A673 (cell line): ENCODE data around the gene SEM1. TPM values are rescaled to one million over a fixed set of nuclear protein-coding genes. Genes with fewer than 3 reads are reported as not detected.
"Not testable (repeated sequence)": the region's sequence is repeated elsewhere in the genome, so short reads cannot be mapped to it uniquely, and the experiment has no call there.

Source experiments
- BruUV-seq: library from RNA; stranded (reverse); fragments of 400-500 nt; replicated peaks from 2 replicates; lab custom pipeline; 2021; lab: Mats Ljungman, UMichigan
- CTCF ChIA-PET: fragments of 300-600 bp; sonication (Branson Sonifier 250); formaldehyde crosslinking; loops from one replicate; lab custom pipeline; 2022; ENCODE audit warnings: antibody characterized with exemption; lab: Charles Lee
- POLR2A ChIA-PET: fragments of 300-600 bp; sonication (Branson Sonifier 250); formaldehyde crosslinking; loops from one replicate; lab custom pipeline; 2022; ENCODE audit warnings: antibody characterized with exemption; ENCODE audit not compliant: low non-redundant PET; lab: Charles Lee
- DNase-seq: peaks from one replicate; pipeline ENCODE4 v3.0.0-alpha.2; 2015; ENCODE audit warnings: low spot score
- H3K27ac ChIP-seq: fragments of 200-600 bp; sonication (generic); 2 replicates; pipeline ENCODE4 v1.5.1; 2016; ENCODE audit warnings: mixed run types, low read depth, mild to moderate bottlenecking, mixed read lengths, antibody characterized with exemption, low read length; ENCODE audit not compliant: poor library complexity, severe bottlenecking
- H3K27me3 ChIP-seq: fragments of 200-600 bp; sonication (generic); replicated peaks from 2 replicates; pipeline ENCODE4 v1.6.1; 2017; ENCODE audit warnings: mixed run types, low read depth, mild to moderate bottlenecking, mixed read lengths, antibody characterized with exemption, low read length; ENCODE audit not compliant: insufficient read depth, poor library complexity
- H3K36me3 ChIP-seq: fragments of 200-600 bp; sonication (generic); 2 replicates; pipeline ENCODE4 v1.6.1; 2016; ENCODE audit warnings: mixed run types, mild to moderate bottlenecking, mixed read lengths, antibody characterized with exemption, low read length; ENCODE audit not compliant: insufficient read depth, poor library complexity, severe bottlenecking
- H3K4me1 ChIP-seq: fragments of 200-600 bp; sonication (generic); 2 replicates; pipeline ENCODE4 v1.6.1; 2017; ENCODE audit warnings: mixed run types, mild to moderate bottlenecking, mixed read lengths, antibody characterized with exemption, low read length; ENCODE audit not compliant: insufficient read depth, poor library complexity, severe bottlenecking
- H3K4me3 ChIP-seq: fragments of 200-600 bp; sonication (generic); 2 replicates; pipeline ENCODE4 v1.5.1; 2016; ENCODE audit warnings: low read depth, mixed run types, mild to moderate bottlenecking, mixed read lengths, low read length; ENCODE audit not compliant: poor library complexity, severe bottlenecking
- H3K9me3 ChIP-seq: fragments of 200-600 bp; sonication (generic); 2 replicates; pipeline ENCODE4 v1.6.1; 2016; ENCODE audit warnings: mixed run types, low read depth, mild to moderate bottlenecking, mixed read lengths, antibody characterized with exemption, low read length; ENCODE audit not compliant: poor library complexity, severe bottlenecking
- EZH2 ChIP-seq: fragments of 200-600 bp; sonication (generic); IDR thresholded peaks from 2 replicates; pipeline ENCODE4 v1.6.1; 2017; ENCODE audit warnings: borderline replicate concordance, low read depth, mild to moderate bottlenecking, mixed read lengths, antibody characterized with exemption, low read length; ENCODE audit not compliant: poor library complexity, severe bottlenecking
- intact Hi-C: fragments of 100-400 bp; cut with micrococcal nuclease; formaldehyde crosslinking; loops from one replicate; pipeline ENCODE4 v1.10.0; 2022; ENCODE audit not compliant: unreplicated experiment
- total RNA-seq: library from RNA; stranded (reverse); gene quantifications from 2 replicates; pipeline ENCODE4 v1.2.3, GENCODE V29; 2021
- TF ChIP-seq, protein P1 (sequence below): fragments of 300-800, 200-600 bp; sonication (generic); conservative IDR thresholded peaks from 2 replicates; pipeline ENCODE4 v1.5.1; 2017; ENCODE audit warnings: low read depth, mild to moderate bottlenecking, antibody characterized with exemption, low read length, moderate library complexity, mixed read lengths

SEM1 gene
- total RNA-seq, 1 experiment from 2014 or later = 122 TPM

DNA sequence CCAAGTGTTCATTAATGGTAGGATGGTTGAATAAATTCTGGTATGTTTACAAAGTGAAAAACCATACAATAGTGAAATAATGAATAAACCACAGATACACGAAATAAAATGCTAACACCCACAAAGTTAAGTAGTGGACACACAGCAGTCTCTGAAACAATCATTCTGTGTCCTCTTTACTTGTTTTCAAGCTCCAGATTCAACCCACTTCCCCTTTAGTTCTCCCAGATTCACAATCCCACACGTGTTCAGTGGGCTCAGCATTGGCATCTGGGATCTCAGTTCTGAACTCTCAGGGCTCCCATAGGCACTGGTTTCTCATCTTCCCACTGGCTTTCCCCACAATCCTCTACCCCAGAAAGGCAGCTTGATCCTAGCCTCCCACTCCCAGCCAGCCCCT, 44.9 kb downstream of the SEM1 start:
- intact Hi-C loops = no loop called here
- H3K9me3 ChIP-seq = no peaks in the 10 kb centered on the region
- DNase-seq = no peak
- no peak overlapping the region for H3K27ac ChIP-seq
- H3K4me1 ChIP-seq = no peaks in the 10 kb centered on the region
- no peaks in the 10 kb centered on the region for H3K27me3 ChIP-seq
- POLR2A ChIA-PET = no interaction called here
- no TSS peak for BruUV-seq
- no peaks in the 10 kb centered on the region for H3K36me3 ChIP-seq
- CTCF ChIA-PET = interaction anchor here (0.6 kb wide), 1 partner anchor 1356 kb away, joined by 3 read pairs; no protein-coding TSS in a partner anchor
- no peak overlapping the region for H3K4me3 ChIP-seq
- TF ChIP-seq, protein P1, sequence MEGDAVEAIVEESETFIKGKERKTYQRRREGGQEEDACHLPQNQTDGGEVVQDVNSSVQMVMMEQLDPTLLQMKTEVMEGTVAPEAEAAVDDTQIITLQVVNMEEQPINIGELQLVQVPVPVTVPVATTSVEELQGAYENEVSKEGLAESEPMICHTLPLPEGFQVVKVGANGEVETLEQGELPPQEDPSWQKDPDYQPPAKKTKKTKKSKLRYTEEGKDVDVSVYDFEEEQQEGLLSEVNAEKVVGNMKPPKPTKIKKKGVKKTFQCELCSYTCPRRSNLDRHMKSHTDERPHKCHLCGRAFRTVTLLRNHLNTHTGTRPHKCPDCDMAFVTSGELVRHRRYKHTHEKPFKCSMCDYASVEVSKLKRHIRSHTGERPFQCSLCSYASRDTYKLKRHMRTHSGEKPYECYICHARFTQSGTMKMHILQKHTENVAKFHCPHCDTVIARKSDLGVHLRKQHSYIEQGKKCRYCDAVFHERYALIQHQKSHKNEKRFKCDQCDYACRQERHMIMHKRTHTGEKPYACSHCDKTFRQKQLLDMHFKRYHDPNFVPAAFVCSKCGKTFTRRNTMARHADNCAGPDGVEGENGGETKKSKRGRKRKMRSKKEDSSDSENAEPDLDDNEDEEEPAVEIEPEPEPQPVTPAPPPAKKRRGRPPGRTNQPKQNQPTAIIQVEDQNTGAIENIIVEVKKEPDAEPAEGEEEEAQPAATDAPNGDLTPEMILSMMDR = no peak
- no peak for TF ChIP-seq EZH2

DNA sequence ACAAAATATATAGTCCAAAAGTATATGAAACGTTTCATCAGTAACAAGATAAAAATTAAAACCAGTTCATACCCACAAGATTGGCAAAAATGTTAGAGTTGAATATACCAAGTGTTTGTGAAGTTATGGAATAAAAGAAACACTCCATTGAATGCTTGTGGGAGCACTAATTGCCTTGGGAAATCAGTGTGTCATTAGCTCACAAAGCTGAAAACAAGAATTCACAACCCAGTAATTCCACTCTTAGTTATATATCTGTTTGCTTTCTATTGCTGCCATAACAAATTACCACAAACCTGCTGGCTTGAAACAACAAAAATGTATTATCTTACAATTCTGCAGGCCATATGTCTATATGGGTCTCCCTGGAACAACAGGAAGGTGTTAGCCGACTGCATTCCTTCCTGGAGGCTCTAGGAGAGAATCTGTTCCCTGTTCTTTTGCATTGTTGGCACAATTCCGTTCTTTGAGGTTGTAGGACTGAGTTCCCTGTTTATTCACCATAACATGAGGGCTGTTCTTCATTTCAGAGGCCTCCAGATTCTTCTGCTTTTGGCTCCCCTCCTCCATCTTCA, 45.7 kb downstream of the SEM1 start:
- no peak for DNase-seq
- BruUV-seq = no TSS peak
- no peak overlapping the region for H3K27ac ChIP-seq
- CTCF ChIA-PET = no interaction called here
- POLR2A ChIA-PET = no interaction called here
- no peaks in the 10 kb centered on the region for H3K9me3 ChIP-seq
- TF ChIP-seq, protein P1 = no peak
- no peak for TF ChIP-seq EZH2
- no peaks in the 10 kb centered on the region for H3K27me3 ChIP-seq
- no peaks in the 10 kb centered on the region for H3K4me1 ChIP-seq
- intact Hi-C loops = no loop called here
- no peak overlapping the region for H3K4me3 ChIP-seq
- no peaks in the 10 kb centered on the region for H3K36me3 ChIP-seq

DNA sequence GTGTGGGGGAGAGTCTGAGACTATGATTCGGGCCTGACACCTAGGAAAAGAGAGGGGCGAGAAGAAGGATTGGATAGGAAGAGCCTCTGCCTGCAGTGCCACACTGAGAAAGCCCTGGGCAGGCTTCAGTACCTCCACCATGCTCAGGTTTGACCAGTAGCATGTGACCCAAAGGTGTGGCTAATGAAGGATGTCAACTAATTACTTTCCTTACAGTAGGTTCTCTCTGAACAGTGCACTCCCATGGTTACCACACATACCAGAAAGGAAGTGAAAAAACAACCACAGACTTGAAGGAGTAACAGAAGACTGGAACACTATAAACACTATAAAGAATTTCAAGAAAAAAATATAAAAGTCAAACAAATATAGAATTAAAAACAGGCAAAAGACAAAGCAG, 46.2 kb downstream of the SEM1 start:
- ChIA-PET CTCF (no interaction called here), POLR2A (no interaction called here)
- no peaks in the 10 kb centered on the region for H3K9me3 ChIP-seq
- H3K27me3 ChIP-seq = no peaks in the 10 kb centered on the region
- no peaks in the 10 kb centered on the region for H3K4me1 ChIP-seq
- no peak for TF ChIP-seq EZH2
- TF ChIP-seq, protein P1 = no peak
- H3K4me3 ChIP-seq = no peak overlapping the region
- no peak for DNase-seq
- BruUV-seq = no TSS peak
- intact Hi-C loops = no loop called here
- no peaks in the 10 kb centered on the region for H3K36me3 ChIP-seq
- no peak overlapping the region for H3K27ac ChIP-seq

DNA sequence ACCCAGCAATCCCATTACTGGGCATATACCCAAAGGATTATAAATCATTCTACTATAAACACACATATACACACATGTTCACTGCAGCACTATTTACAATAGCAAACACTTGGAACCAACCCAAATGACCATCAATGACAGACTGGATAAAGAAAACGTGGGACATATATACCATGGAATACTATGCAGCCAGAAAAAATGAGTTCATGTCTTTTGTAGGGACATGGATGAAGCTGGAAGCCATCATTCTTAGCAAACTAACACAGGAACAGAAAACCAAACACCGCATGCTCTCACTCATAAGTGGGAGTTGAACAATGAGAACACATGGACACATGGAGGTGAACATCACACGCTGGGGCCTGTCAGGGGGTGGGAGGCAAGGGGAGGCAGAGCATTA, 47.5 kb downstream of the SEM1 start:
- CTCF ChIA-PET, intact Hi-C loops: not testable (repeated sequence)

More for the DNA sequence above, 47.5 kb downstream of the SEM1 start:
- H3K36me3 ChIP-seq, H3K9me3 ChIP-seq, POLR2A ChIA-PET, H3K27me3 ChIP-seq, H3K4me1 ChIP-seq, DNase-seq, H3K27ac ChIP-seq, H3K4me3 ChIP-seq, BruUV-seq: not testable (repeated sequence)
